ENCODE measurements around the gene TMEM63B. TPM values are rescaled to one million over a fixed set of nuclear protein-coding genes. Genes with fewer than 3 reads are reported as not detected.

Gene TMEM63B
- total RNA-seq, 1 donor from 2014 or later, result 54.9 TPM

DNA sequence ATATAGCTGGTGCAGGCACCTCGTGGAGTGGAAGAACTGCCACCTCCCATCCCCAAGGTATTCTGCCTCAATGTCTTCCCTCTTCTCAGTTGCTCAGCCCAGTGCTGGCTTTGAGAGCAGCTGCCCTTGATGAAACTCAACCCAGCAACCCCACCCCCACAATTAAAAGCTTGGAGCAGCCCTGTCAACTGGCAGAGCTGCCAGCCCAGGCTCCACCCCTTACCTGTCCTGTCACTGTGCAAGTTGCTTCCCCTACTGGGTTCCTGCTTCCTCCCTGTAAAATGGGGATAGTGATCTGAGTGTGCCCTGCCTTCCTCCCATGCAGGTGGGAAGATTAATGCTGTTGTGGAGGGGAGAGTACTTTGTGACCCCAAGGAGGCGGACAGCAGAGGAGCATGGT is 4.5 kb downstream of the TMEM63B start:
- peaks cover 35% of the 10 kb centered on the region for H3K4me1 Mint-ChIP-seq
- no peak overlapping the region for H3K27ac Mint-ChIP-seq
- no peaks in the 10 kb centered on the region for H3K27me3 Mint-ChIP-seq (ENCODE audit: low read depth)
- no peak for DNase-seq (ENCODE audit: low spot score in 2 of 2, unreplicated experiment in 2 of 2)
- H3K4me3 Mint-ChIP-seq, result no peak overlapping the region
- TF ChIP-seq, protein P1, sequence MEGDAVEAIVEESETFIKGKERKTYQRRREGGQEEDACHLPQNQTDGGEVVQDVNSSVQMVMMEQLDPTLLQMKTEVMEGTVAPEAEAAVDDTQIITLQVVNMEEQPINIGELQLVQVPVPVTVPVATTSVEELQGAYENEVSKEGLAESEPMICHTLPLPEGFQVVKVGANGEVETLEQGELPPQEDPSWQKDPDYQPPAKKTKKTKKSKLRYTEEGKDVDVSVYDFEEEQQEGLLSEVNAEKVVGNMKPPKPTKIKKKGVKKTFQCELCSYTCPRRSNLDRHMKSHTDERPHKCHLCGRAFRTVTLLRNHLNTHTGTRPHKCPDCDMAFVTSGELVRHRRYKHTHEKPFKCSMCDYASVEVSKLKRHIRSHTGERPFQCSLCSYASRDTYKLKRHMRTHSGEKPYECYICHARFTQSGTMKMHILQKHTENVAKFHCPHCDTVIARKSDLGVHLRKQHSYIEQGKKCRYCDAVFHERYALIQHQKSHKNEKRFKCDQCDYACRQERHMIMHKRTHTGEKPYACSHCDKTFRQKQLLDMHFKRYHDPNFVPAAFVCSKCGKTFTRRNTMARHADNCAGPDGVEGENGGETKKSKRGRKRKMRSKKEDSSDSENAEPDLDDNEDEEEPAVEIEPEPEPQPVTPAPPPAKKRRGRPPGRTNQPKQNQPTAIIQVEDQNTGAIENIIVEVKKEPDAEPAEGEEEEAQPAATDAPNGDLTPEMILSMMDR (IDR thresholded peaks at IDR 0.05; ENCODE audit: unreplicated experiment), result no peak
- peaks cover under 1% of the 10 kb centered on the region for H3K36me3 Mint-ChIP-seq
- no peaks in the 10 kb centered on the region for H3K9me3 Mint-ChIP-seq

DNA sequence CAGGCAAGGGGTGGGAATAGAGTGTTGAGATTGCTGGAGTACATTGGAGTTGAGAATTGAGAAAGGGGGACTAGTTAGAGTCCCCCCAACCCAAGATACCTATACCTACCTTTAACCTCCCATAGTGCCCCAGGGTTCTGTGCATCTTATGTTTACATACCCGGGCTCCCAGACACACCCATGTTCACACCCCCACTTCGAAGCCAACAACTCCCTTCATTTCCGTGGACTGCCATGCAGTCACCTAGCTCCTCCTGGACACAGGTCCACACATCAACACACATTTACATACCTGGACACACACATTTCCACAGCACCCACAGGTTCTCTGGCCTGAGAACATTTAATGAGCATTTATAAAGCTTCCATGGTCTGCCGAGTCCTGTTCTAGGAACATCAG is 5.1 kb downstream of the TMEM63B start:
- Mint-ChIP-seq H3K36me3 (peaks cover 4% of the 10 kb centered on the region), H3K27ac (no peak overlapping the region), H3K27me3 (ENCODE audit: low read depth) (no peaks in the 10 kb centered on the region), H3K4me3 (no peak overlapping the region), H3K4me1 (peaks cover 35% of the 10 kb centered on the region), H3K9me3 (no peaks in the 10 kb centered on the region)
- TF ChIP-seq, protein P1 (IDR thresholded peaks at IDR 0.05; ENCODE audit: unreplicated experiment), result no peak
- DNase-seq (ENCODE audit: low spot score in 2 of 2, unreplicated experiment in 2 of 2), result no peak

GRCh38 chr6:44133003-44133931 is 5.9 kb downstream of the TMEM63B start:
- Mint-ChIP-seq H3K4me3 (peak overlapping the region; percentile 23), H3K27ac (peak overlapping the region; percentile 87), H3K9me3 (no peaks in the 10 kb centered on the region), H3K27me3 (ENCODE audit: low read depth) (no peaks in the 10 kb centered on the region), H3K4me1 (peaks cover 34% of the 10 kb centered on the region), H3K36me3 (peaks cover 4% of the 10 kb centered on the region)
- no peak for DNase-seq (ENCODE audit: low spot score in 2 of 2, unreplicated experiment in 2 of 2)
- TF ChIP-seq, protein P1 (IDR thresholded peaks at IDR 0.05; ENCODE audit: unreplicated experiment), result no peak

DNA sequence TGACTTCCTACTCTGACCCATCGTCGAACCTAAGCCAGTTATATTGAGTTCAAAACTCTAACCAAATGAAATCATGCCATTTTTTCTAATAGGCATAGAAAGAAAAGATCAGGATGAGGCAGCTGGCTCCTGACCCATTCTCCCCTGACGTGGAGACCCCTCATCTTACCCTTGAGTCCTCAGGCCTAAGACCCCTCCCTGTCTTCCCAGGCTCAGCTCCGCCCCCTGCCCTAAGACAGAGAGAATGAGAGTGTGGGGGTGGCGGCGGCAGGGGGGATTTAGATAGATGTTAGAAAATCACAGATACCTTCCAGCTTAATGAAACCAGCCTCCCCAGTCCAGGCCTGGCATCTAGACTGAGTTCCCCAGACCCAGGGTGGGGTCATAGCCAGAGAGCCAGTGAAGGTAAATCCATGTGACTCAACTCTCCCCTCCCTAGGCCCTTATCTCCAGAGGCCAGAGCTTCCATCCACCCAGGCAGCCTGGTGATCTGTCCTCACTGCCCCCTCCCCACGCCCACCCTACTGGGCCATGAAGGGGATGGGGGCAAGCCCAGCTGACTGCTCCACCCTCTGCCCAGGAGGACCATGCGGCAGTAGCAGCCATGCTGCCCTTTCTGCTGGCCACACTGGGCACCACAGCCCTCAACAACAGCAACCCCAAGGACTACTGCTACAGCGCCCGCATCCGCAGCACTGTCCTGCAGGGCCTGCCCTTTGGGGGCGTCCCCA is 6.8 kb downstream of the TMEM63B start:
- DNase-seq (ENCODE audit: low spot score in 2 of 2, unreplicated experiment in 2 of 2), result no peak
- H3K27ac Mint-ChIP-seq, result peak overlapping the region; percentile 91
- peaks cover 7% of the 10 kb centered on the region for H3K36me3 Mint-ChIP-seq
- H3K9me3 Mint-ChIP-seq, result no peaks in the 10 kb centered on the region
- H3K4me3 Mint-ChIP-seq, result no peak overlapping the region
- TF ChIP-seq, protein P1 (IDR thresholded peaks at IDR 0.05; ENCODE audit: unreplicated experiment), result no peak
- no peaks in the 10 kb centered on the region for H3K27me3 Mint-ChIP-seq (ENCODE audit: low read depth)
- H3K4me1 Mint-ChIP-seq, result peaks cover 33% of the 10 kb centered on the region

DNA sequence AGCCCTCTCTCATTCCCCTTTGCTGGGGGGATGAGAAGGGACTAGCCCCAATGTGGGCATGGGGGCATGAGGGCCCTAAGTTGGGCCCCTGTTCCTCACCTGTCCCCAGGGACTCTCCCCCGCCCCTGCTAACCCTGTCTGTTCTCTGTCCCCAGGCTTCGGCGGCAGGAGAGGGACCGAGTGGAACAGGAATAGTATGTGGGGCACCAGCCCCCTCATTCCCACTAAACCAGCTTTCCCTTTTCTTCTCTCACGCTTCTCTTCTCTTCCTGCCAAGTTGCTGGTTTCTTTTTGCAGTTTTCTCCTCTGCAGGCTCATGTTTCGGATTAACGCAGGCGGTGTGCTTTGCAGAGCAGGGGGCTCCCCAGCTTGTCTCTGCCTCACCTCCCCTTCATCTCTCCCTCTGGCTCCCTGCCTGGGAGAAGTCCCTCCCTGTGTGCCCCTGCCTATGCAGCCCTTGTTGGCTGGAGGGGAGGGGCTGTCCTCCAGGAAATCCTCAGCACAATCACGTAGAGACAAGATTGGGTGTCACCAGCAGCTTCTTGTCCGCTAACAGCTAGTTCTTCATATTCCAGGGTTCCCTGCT is 7.9 kb downstream of the TMEM63B start:
- Mint-ChIP-seq H3K27ac (peak overlapping the region; percentile 91), H3K9me3 (no peaks in the 10 kb centered on the region), H3K4me1 (peaks cover 31% of the 10 kb centered on the region), H3K36me3 (peaks cover 9% of the 10 kb centered on the region), H3K4me3 (peak overlapping the region; percentile 52), H3K27me3 (ENCODE audit: low read depth) (no peaks in the 10 kb centered on the region)
- TF ChIP-seq, protein P1 (IDR thresholded peaks at IDR 0.05; ENCODE audit: unreplicated experiment), result no peak
- no peak for DNase-seq (ENCODE audit: low spot score in 2 of 2, unreplicated experiment in 2 of 2)
